Erythroblast (primary cell): ENCODE results near the gene WNT4.

Source experiments
- GATA1 ChIP-seq: IDR thresholded peaks from 2 replicates; pipeline ENCODE4 v1.6.1; 2011; ENCODE audit warnings: low read depth, mild to moderate bottlenecking, control low read depth, low read length, moderate library complexity
- POLR2A ChIP-seq: IDR thresholded peaks from 2 replicates; pipeline ENCODE4 v1.6.1; 2011; ENCODE audit warnings: mild to moderate bottlenecking, low read length

GRCh38 chr1:22117238-22117637 lies 25.7 kb downstream of the WNT4 start:
- TF ChIP-seq POLR2A (no peak), GATA1 (no peak)
